ENCODE results near the gene GAGE12H.
"Not testable (repeated sequence)": the region's sequence is repeated elsewhere in the genome, so short reads cannot be mapped to it uniquely, and the experiment has no call there.

GAGE12H gene

GRCh38 chrX:49579649-49580048, at the start of gene GAGE12H:
GAGE12H (plus strand) TSS chrX:49579949; CDS start chrX:49581104, 1,155 bp downstream.
- not testable (repeated sequence) for DNase-seq (ENCODE audit: low spot score); FAIRE-seq

DNA sequence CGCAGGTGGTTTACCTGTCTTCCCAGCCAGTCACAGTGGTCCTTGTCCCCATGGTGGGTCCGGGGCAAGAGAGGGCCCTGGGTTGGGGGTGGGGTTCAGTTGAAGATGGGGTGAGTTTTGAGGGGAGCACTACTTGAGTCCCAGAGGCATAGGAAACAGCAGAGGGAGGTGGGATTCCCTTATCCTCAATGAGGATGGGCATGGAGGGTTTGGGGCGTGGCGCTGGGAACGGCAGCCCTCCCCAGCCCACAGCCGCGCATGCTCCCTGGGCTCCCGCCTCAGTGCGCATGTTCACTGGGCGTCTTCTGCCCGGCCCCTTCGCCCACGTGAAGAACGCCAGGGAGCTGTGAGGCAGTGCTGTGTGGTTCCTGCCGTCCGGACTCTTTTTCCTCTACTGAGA, 47.9 kb upstream of the GAGE12H start, which contains the start of gene GAGE12C:
TSS of gene GAGE12C (plus strand) at position 301 of the 400 bp plus-strand sequence. CDS start 1,155 bp downstream, outside the sequence.
- not testable (repeated sequence) for FAIRE-seq; DNase-seq (ENCODE audit: low spot score)

- DNase-seq (ENCODE audit: low spot score); FAIRE-seq: not testable (repeated sequence)
Observed at GRCh38 chrX:49541433-49541832, 38.3 kb upstream of the GAGE12H start, which contains the start of gene GAGE12D. GAGE12D (plus strand) TSS chrX:49541733; CDS start chrX:49542888, 1,155 bp downstream.

DNA sequence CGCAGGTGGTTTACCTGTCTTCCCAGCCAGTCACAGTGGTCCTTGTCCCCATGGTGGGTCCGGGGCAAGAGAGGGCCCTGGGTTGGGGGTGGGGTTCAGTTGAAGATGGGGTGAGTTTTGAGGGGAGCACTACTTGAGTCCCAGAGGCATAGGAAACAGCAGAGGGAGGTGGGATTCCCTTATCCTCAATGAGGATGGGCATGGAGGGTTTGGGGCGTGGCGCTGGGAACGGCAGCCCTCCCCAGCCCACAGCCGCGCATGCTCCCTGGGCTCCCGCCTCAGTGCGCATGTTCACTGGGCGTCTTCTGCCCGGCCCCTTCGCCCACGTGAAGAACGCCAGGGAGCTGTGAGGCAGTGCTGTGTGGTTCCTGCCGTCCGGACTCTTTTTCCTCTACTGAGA, 28.8 kb upstream of the GAGE12H start, which contains the start of gene GAGE12E:
TSS of gene GAGE12E (plus strand) at position 301 of the 400 bp plus-strand sequence. CDS start 1,155 bp downstream, outside the sequence.
- FAIRE-seq; DNase-seq (ENCODE audit: low spot score): not testable (repeated sequence)

GRCh38 chrX:49560542-49560941, 19.2 kb upstream of the GAGE12H start, which contains the start of gene GAGE12F:
GAGE12F (plus strand) TSS chrX:49560842; CDS start chrX:49561997, 1,155 bp downstream.
- not testable (repeated sequence) for FAIRE-seq; DNase-seq (ENCODE audit: low spot score)

- FAIRE-seq; DNase-seq (ENCODE audit: low spot score): not testable (repeated sequence)
Observed at GRCh38 chrX:49568728-49569127, 11.0 kb upstream of the GAGE12H start.

DNA sequence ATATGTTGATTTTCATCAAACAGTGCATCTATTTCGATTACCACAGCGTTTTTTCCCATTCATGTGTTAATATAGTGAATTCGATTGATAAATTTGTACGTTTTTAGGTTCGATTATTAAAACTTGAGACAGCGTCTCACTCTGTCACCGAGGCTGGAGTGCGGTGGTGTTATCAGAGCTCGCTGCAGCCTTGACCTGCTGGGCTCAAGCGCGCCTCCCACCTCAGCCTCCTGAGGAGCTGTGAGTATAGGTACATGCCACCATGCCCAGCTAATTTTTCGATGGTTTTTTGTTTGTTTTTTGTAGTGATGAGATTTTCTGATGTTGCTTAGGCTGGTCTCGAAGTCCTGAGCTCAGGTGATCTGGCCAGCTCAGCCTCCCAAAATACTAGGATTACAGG, 10.6 kb upstream of the GAGE12H start:
- not testable (repeated sequence) for DNase-seq (ENCODE audit: low spot score); FAIRE-seq

- not testable (repeated sequence) for FAIRE-seq
Observed at GRCh38 chrX:49570100-49570499, 9.6 kb upstream of the GAGE12H start, which contains the start of gene GAGE12G. GAGE12G (plus strand) TSS chrX:49570400; CDS start chrX:49571555, 1,155 bp downstream.

GRCh38 chrX:49589196-49589595, 9.4 kb downstream of the GAGE12H start, which contains the start of gene GAGE2A:
GAGE2A (plus strand) TSS chrX:49589496; CDS start chrX:49590651, 1,155 bp downstream.
- DNase-seq (ENCODE audit: low spot score); FAIRE-seq: not testable (repeated sequence)

More at GRCh38 chrX:49570100-49570499, 9.6 kb upstream of the GAGE12H start, which contains the start of gene GAGE12G:
- DNase-seq (ENCODE audit: low spot score) = not testable (repeated sequence)

GRCh38 chrX:49589769-49590478, 10.2 kb downstream of the GAGE12H start:
- not testable (repeated sequence) for DNase-seq (ENCODE audit: low spot score); FAIRE-seq

- not testable (repeated sequence) for DNase-seq (ENCODE audit: low spot score); FAIRE-seq
Observed at GRCh38 chrX:49590488-49590887, 10.7 kb downstream of the GAGE12H start.

DNA sequence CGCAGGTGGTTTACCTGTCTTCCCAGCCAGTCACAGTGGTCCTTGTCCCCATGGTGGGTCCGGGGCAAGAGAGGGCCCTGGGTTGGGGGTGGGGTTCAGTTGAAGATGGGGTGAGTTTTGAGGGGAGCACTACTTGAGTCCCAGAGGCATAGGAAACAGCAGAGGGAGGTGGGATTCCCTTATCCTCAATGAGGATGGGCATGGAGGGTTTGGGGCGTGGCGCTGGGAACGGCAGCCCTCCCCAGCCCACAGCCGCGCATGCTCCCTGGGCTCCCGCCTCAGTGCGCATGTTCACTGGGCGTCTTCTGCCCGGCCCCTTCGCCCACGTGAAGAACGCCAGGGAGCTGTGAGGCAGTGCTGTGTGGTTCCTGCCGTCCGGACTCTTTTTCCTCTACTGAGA, 19.0 kb downstream of the GAGE12H start, which contains the start of gene GAGE1:
TSS of gene GAGE1 (plus strand) at position 301 of the 400 bp plus-strand sequence. CDS start 1,155 bp downstream, outside the sequence.
- not testable (repeated sequence) for DNase-seq (ENCODE audit: low spot score); FAIRE-seq

DNA sequence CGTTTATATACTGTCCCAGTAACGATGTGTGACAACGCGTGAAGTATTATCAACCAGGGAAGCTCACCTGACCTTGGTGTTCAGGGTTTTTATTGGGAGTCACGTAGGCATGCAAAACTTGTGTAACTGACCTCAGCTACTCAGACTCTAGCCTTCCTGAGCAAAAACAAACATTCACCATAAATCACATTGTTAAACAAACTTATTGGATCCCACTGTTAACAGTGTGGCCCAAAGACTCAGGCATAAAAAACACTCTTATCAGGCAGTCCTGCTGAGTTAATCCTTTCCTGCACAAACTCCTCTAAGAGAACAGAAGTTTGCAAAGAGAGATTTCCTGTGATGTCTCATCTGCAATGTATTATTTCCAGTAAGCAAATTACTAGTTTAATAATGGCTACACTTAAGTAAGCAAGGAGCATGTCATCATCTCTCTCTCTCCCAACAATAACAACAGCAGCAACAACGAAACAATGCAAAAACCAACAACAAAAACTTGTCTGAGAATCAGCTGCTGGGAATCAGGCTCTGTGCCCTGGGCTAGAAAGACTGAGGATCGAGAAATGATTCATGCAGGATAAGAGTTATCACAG, 31.1 kb downstream of the GAGE12H start:
- no peak for FAIRE-seq
- DNase-seq (ENCODE audit: low spot score) = no peak

DNA sequence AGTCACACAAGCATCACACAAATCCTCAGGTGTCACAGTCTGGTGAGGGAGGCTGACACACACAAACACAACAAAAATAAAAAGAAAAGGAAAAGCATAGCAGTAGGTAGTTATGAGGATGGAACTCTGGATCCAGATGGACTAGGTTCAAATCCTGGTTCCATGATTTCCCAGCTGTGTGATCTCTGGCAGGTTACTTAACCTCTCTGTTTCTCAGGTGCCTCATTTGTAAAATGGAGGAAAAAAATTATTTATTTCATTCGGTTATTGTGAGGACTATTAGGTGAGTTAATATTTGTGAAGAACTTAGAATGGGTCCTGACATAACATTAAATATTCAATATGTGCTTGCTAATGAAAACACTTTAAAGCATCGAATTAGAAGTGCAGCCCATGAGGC, 38.8 kb downstream of the GAGE12H start:
- FAIRE-seq = no peak
- no peak for DNase-seq (ENCODE audit: low spot score)

DNA sequence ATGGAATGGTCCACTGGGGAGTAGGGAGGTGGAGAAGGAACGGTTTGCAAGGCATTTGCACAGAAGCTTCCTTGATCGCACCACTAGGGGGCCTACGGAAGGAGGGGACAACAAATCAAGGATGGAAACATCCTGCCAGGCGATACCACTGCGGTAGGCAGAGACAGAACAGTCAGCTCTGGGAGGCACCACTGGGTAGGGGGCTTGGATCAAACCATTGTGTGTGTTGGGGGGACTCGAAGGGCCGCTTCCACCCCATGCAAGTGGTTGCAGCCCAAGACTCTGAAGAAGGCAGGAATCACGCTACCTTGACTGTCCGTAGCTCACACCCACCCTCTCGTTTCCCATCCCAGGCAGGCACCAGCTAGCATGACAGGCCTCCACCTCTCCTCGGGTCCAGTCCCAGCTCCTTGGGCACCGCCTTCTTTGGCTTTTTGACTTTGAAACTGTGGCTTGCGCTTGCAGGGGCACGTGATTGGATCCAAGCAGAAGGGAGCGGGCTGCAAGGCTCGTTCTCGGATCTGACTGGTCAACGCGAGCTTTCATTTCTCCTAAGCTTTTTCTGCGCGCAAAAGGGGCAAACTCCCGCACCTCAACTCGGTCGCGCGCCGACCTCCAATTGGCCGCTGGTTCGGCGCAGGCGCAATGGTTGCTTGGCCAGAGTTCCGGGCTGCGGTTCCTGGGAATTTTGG, 47.5 kb downstream of the GAGE12H start:
- DNase-seq (ENCODE audit: low spot score) (no peak), FAIRE-seq (no peak)
